HTERT RPE-1 (cell line): ENCODE data around the gene OTULIN.

Source experiments
- in situ Hi-C: fragments of 300-500 bp; cut with MboI; formaldehyde crosslinking; loops from 4 replicates; pipeline ENCODE4 v1.14.3; 2020; ENCODE audit warnings: low sequenced_read_pairs

The OTULIN gene

GRCh38 chr5:14739981-14740380, 75.5 kb downstream of the OTULIN start:
- in situ Hi-C loops: no loop called here

GRCh38 chr5:14741131-14741530, 76.6 kb downstream of the OTULIN start:
- in situ Hi-C loops: no loop called here

- in situ Hi-C loops: no loop called here
These were observed 77.4 kb downstream of the OTULIN start for GRCh38 chr5:14741801-14742440.

DNA sequence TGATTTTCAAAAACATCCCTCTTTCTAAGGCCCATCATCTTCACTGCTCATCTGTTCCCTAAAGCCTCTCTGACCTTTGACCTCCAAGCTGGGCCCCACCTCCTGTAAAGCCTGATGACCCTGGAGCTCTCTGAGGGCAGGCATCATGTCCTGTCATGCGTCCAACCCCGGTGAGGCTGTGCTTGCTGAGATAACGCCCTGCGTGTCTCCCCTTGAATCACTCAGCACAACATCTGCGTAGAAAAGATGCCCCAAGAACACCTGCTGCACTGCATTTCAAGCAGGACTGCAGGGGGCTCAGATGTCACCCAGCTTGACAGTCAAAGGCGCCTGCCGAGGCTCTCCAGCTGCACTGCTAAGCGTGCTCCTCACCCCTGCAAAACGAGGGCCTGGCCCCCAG, 78.0 kb downstream of the OTULIN start:
- in situ Hi-C loops: no loop called here

DNA sequence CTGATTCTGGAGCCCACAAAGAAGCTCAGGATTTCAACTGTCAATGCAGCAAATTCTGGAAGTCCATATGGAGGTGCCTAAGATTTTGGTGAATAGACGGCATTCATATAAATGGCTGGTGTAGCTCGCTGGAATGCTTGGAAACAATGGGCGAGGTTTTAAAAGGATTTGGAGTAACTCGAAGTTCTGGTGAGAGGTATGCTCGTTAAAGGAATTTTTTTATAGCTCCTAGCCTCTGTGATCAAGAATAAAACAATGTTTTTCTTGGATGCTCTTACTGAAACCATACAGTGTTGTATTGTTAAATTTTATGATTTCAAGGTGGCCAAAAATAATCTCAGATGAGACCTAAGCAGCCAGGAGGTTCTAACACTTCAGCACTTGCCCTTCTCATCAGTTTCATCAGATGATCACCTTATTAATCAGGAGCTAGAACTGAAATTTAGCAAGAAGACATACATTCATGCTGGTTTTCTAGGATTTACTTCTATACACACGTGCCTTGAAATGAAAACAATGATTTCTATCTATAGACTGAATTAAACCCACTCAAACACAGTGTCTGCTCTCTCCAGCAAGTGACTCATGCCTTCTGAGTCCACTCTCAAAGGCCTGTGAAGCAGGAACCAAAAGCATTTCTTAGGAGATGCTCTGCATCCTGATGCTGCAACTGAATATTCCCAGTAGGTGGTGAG, 79.2 kb downstream of the OTULIN start:
- in situ Hi-C loops: no loop called here

GRCh38 chr5:14744296-14745187, 80.0 kb downstream of the OTULIN start:
- in situ Hi-C loops: no loop called here

DNA sequence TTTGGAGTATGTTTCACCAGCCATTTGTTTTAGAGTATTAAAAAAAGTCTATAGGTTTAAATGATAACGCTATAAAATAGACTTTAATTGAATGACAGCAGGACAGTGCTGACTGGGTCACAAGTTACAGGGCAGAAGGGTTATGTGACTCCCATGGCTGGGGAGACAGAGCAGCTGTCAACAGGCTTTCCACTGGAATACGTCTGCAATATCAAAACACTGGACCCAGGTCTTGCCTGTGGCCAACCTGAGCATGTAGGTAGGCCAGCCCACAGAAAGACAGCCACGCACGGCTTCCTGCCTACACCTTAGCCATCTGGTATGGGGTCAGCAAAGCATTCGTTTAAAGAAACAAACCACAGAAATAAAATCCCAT, 80.7 kb downstream of the OTULIN start:
- in situ Hi-C loops: no loop called here

DNA sequence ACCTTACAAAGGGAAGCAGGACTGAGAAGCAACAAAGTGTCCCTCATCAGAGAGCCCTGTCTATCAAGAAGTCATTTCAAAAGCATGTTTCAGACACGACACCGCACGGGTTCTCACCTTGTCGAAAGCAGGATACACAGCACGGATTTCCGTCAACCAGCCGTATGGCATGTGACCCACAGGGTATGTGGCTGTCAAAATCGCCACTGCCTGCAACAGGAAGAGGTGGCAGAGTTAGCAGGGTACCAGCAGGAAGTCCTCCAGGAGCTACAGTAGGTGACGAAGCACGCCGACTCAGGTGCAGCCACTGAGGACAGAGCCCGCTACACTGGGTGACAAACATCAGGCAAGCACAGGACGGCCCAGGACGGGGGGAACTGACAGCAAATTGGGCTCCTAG, 81.2 kb downstream of the OTULIN start:
- in situ Hi-C loops: no loop called here

- in situ Hi-C loops: no loop called here
These were observed 83.8 kb downstream of the OTULIN start for GRCh38 chr5:14748180-14748900.
